Activated CD4-positive, alpha-beta memory T cell treated with anti-CD3 and anti-CD28 coated beads for 36 hours (primary cell): ENCODE measurements around the gene TGM2. TPM values are rescaled to one million over a fixed set of nuclear protein-coding genes. Genes with fewer than 3 reads are reported as not detected.

Experiments
- CTCF ChIA-PET: fragments of 350-600 bp; sonication (Branson Sonifier 250); formaldehyde crosslinking; loops from one replicate; lab custom pipeline; 2021; ENCODE audit warnings: antibody characterized with exemption, inconsistent platforms; lab: Charles Lee
- POLR2A ChIA-PET: fragments of 350-600 bp; sonication (Branson Sonifier 250); formaldehyde crosslinking; loops from one replicate; lab custom pipeline; 2021; ENCODE audit warnings: antibody characterized with exemption; lab: Charles Lee
- DNase-seq: peaks from one replicate; pipeline ENCODE4 v3.0.0-alpha.2; 2020
- H3K27ac Mint-ChIP-seq: one replicate; pipeline ENCODE4 v1.8.0; 2021; ENCODE audit warnings: mixed read lengths
- H3K27me3 Mint-ChIP-seq: one replicate; pipeline ENCODE4 v1.8.0; 2021; ENCODE audit warnings: mixed read lengths
- H3K36me3 Mint-ChIP-seq: one replicate; pipeline ENCODE4 v1.8.0; 2021; ENCODE audit warnings: mixed read lengths
- H3K4me1 Mint-ChIP-seq: one replicate; pipeline ENCODE4 v1.8.0; 2021; ENCODE audit warnings: low read depth, mixed read lengths
- H3K4me3 Mint-ChIP-seq: one replicate; pipeline ENCODE4 v1.8.0; 2021; ENCODE audit warnings: mild to moderate bottlenecking, mixed read lengths
- H3K9me3 Mint-ChIP-seq: one replicate; pipeline ENCODE4 v1.8.0; 2021; ENCODE audit warnings: mixed read lengths
- intact Hi-C: fragments of 100-400 bp; cut with micrococcal nuclease; formaldehyde crosslinking; loops from one replicate; pipeline ENCODE4 v1.15.1; 2023
- total RNA-seq, 2 experiments: library from RNA; stranded (reverse); gene quantifications; one replicate each; pipeline ENCODE4 v1.2.3, GENCODE V29; 2021

Gene TGM2
- total RNA-seq, 2 experiments from 2014 or later: not detected

- ChIA-PET CTCF (interaction anchor here (0.9 to 1.4 kb wide), 2 partner anchors 21 to 36 kb away, joined by 3 to 5 read pairs; no protein-coding TSS in a partner anchor), POLR2A (no interaction called here)
- peaks cover 30% of the 10 kb centered on the region for H3K4me1 Mint-ChIP-seq
- no peak overlapping the region for H3K27ac Mint-ChIP-seq
- DNase-seq: no peak
- no peaks in the 10 kb centered on the region for H3K9me3 Mint-ChIP-seq
- no peak overlapping the region for H3K4me3 Mint-ChIP-seq
- peaks cover 14% of the 10 kb centered on the region for H3K36me3 Mint-ChIP-seq
- no peaks in the 10 kb centered on the region for H3K27me3 Mint-ChIP-seq
- intact Hi-C loops: no loop called here
Observed at GRCh38 chr20:38093641-38094077, 71.4 kb downstream of the TGM2 start.

GRCh38 chr20:38092915-38093314, 72.2 kb downstream of the TGM2 start:
- H3K4me1 Mint-ChIP-seq: peaks cover 30% of the 10 kb centered on the region
- no peak overlapping the region for H3K4me3 Mint-ChIP-seq
- DNase-seq: no peak
- intact Hi-C loops: no loop called here
- no peak overlapping the region for H3K27ac Mint-ChIP-seq
- ChIA-PET POLR2A (no interaction called here), CTCF (no interaction called here)
- no peaks in the 10 kb centered on the region for H3K27me3 Mint-ChIP-seq
- peaks cover 17% of the 10 kb centered on the region for H3K36me3 Mint-ChIP-seq
- no peaks in the 10 kb centered on the region for H3K9me3 Mint-ChIP-seq

- Mint-ChIP-seq H3K27me3 (no peaks in the 10 kb centered on the region), H3K4me1 (peaks cover 30% of the 10 kb centered on the region), H3K27ac (no peak overlapping the region), H3K9me3 (no peaks in the 10 kb centered on the region), H3K36me3 (peaks cover 19% of the 10 kb centered on the region), H3K4me3 (no peak overlapping the region)
- ChIA-PET POLR2A (no interaction called here), CTCF (interaction anchor here (2.0 kb wide), 1 partner anchor 129 kb away, joined by 7 read pairs; no protein-coding TSS in a partner anchor)
- intact Hi-C loops: no loop called here
- no peak for DNase-seq
Observed at GRCh38 chr20:38092260-38092857, 72.7 kb downstream of the TGM2 start.

- ChIA-PET POLR2A (no interaction called here), CTCF (interaction anchor here (1.0 to 3.9 kb wide), 3 partner anchors 18 to 130 kb away, joined by 3 to 16 read pairs (median 7); no protein-coding TSS in a partner anchor)
- intact Hi-C loops: no loop called here
- peak overlapping the region; percentile 53 for H3K27ac Mint-ChIP-seq
- H3K27me3 Mint-ChIP-seq: no peaks in the 10 kb centered on the region
- DNase-seq: no peak
- no peak overlapping the region for H3K4me3 Mint-ChIP-seq
- no peaks in the 10 kb centered on the region for H3K9me3 Mint-ChIP-seq
- peaks cover 30% of the 10 kb centered on the region for H3K4me1 Mint-ChIP-seq
- peaks cover 24% of the 10 kb centered on the region for H3K36me3 Mint-ChIP-seq
Observed at GRCh38 chr20:38091441-38092216, 73.4 kb downstream of the TGM2 start.

- Mint-ChIP-seq H3K4me1 (peaks cover 29% of the 10 kb centered on the region), H3K27ac (no peak overlapping the region), H3K27me3 (no peaks in the 10 kb centered on the region), H3K4me3 (no peak overlapping the region), H3K9me3 (no peaks in the 10 kb centered on the region), H3K36me3 (peaks cover 33% of the 10 kb centered on the region)
- POLR2A ChIA-PET: no interaction called here
- intact Hi-C loops: no loop called here
- CTCF ChIA-PET: interaction anchor here (2.0 to 3.9 kb wide), 2 partner anchors 17 to 131 kb away, joined by 7 to 16 read pairs; no protein-coding TSS in a partner anchor
- DNase-seq: no peak
Observed at GRCh38 chr20:38090061-38090460, 75.0 kb downstream of the TGM2 start.

GRCh38 chr20:38089500-38089899, 75.6 kb downstream of the TGM2 start:
- Mint-ChIP-seq H3K36me3 (peaks cover 37% of the 10 kb centered on the region), H3K27ac (no peak overlapping the region), H3K4me1 (peaks cover 23% of the 10 kb centered on the region), H3K27me3 (no peaks in the 10 kb centered on the region), H3K4me3 (no peak overlapping the region), H3K9me3 (no peaks in the 10 kb centered on the region)
- no peak for DNase-seq
- ChIA-PET POLR2A (no interaction called here), CTCF (interaction anchor here (3.9 kb wide), 1 partner anchor 16 kb away, joined by 16 read pairs; no protein-coding TSS in a partner anchor)
- intact Hi-C loops: no loop called here

- H3K36me3 Mint-ChIP-seq: peaks cover 45% of the 10 kb centered on the region
- no peak for DNase-seq
- no peak overlapping the region for H3K27ac Mint-ChIP-seq
- no peaks in the 10 kb centered on the region for H3K27me3 Mint-ChIP-seq
- intact Hi-C loops: no loop called here
- CTCF ChIA-PET: interaction anchor here (1.3 kb wide), 1 partner anchor 12 kb away, joined by 4 read pairs; no protein-coding TSS in a partner anchor
- POLR2A ChIA-PET: no interaction called here
- H3K4me1 Mint-ChIP-seq: no peaks in the 10 kb centered on the region
- H3K4me3 Mint-ChIP-seq: no peak overlapping the region
- no peaks in the 10 kb centered on the region for H3K9me3 Mint-ChIP-seq
Observed at GRCh38 chr20:38085026-38085425, 80.0 kb downstream of the TGM2 start.

- Mint-ChIP-seq H3K36me3 (peaks cover 49% of the 10 kb centered on the region), H3K9me3 (no peaks in the 10 kb centered on the region), H3K27me3 (no peaks in the 10 kb centered on the region), H3K4me1 (no peaks in the 10 kb centered on the region), H3K4me3 (no peak overlapping the region), H3K27ac (no peak overlapping the region)
- no peak for DNase-seq
- POLR2A ChIA-PET: no interaction called here
- CTCF ChIA-PET: interaction anchor here (1.3 kb wide), 1 partner anchor 11 kb away, joined by 4 read pairs; no protein-coding TSS in a partner anchor
- intact Hi-C loops: no loop called here
Observed at GRCh38 chr20:38084425-38084951, 80.6 kb downstream of the TGM2 start.

GRCh38 chr20:38083338-38084048, 81.6 kb downstream of the TGM2 start:
- intact Hi-C loops: no loop called here
- CTCF ChIA-PET: interaction anchor here (0.6 to 1.5 kb wide), 2 partner anchors 10 to 916 kb away, joined by 3 to 14 read pairs; no protein-coding TSS in a partner anchor
- H3K4me1 Mint-ChIP-seq: no peaks in the 10 kb centered on the region
- no peaks in the 10 kb centered on the region for H3K27me3 Mint-ChIP-seq
- POLR2A ChIA-PET: no interaction called here
- no peak overlapping the region for H3K4me3 Mint-ChIP-seq
- peaks cover 54% of the 10 kb centered on the region for H3K36me3 Mint-ChIP-seq
- peaks cover 3% of the 10 kb centered on the region for H3K9me3 Mint-ChIP-seq
- no peak for DNase-seq
- H3K27ac Mint-ChIP-seq: no peak overlapping the region

DNA sequence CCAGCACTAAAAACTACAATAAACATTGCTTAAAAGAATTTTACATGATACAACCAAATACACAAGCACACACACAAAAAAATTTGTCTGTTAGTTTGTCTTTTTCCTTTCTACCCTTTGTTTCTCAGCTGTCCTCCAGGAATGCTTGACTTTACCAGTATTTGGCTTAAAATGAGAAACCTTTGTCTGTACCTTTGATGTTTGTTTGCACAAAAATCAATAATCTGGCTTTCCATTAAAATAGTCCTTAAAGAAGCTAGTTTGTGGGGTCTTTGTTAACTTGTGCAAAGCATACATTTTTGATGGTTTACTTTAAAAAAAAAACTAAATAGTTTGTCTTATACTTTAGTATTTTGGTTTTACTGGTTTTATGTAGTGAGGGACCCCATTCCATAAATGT, 82.2 kb downstream of the TGM2 start:
- no peaks in the 10 kb centered on the region for H3K4me1 Mint-ChIP-seq
- DNase-seq: no peak
- peaks cover 3% of the 10 kb centered on the region for H3K9me3 Mint-ChIP-seq
- no peak overlapping the region for H3K27ac Mint-ChIP-seq
- H3K4me3 Mint-ChIP-seq: no peak overlapping the region
- peaks cover 57% of the 10 kb centered on the region for H3K36me3 Mint-ChIP-seq
- H3K27me3 Mint-ChIP-seq: no peaks in the 10 kb centered on the region
- intact Hi-C loops: no loop called here
- POLR2A ChIA-PET: no interaction called here
- CTCF ChIA-PET: interaction anchor here (0.8 to 1.5 kb wide), 2 partner anchors 10 to 25 kb away, joined by 3 to 14 read pairs; no protein-coding TSS in a partner anchor

- ChIA-PET CTCF (interaction anchor here (1.1 to 1.2 kb wide), 2 partner anchors 9 to 140 kb away, joined by 3 to 5 read pairs; no protein-coding TSS in a partner anchor), POLR2A (no interaction called here)
- H3K9me3 Mint-ChIP-seq: peaks cover 3% of the 10 kb centered on the region
- intact Hi-C loops: no loop called here
- no peak overlapping the region for H3K27ac Mint-ChIP-seq
- no peaks in the 10 kb centered on the region for H3K27me3 Mint-ChIP-seq
- peaks cover 56% of the 10 kb centered on the region for H3K36me3 Mint-ChIP-seq
- DNase-seq: no peak
- H3K4me3 Mint-ChIP-seq: no peak overlapping the region
- no peaks in the 10 kb centered on the region for H3K4me1 Mint-ChIP-seq
Observed at GRCh38 chr20:38081575-38081974, 83.5 kb downstream of the TGM2 start.
